ENCODE data around the gene MYCL. TPM values are rescaled to one million over a fixed set of nuclear protein-coding genes. Genes with fewer than 3 reads are reported as not detected.

Gene MYCL
- polyA plus RNA-seq, 2 of the 4 experiments (the other 2 are of a cell fraction), result 0.68 to 1.3 TPM

DNA sequence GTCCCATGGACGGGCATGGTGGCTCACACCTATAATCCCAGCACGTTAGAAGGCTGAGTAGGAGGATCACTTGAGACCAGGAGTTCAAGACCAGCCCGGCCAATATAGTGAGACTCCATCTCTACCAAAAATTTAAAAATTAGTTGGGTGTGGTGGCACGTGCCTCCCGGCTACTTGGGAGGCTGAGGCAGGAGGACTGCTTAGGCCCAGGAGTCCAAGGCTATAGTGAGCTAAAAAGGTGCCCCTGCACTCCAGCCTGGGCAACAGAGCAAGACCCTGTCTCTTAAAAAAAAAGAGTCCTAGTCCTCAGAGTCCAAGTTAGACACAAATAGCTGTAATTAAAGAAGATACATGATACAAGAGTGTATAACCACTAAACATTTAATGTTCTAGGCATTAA lies 38.5 kb downstream of the MYCL start:
- ATAC-seq (no peak), DNase-seq (ENCODE audit: low read depth in 1 of 2, low spot score in 1 of 2) (no peak), FAIRE-seq (no peak)
- Histone ChIP-seq H3K27ac (no peak overlapping the region), H3K9me3 (no peaks in the 10 kb centered on the region), H3K4me1 (no peaks in the 10 kb centered on the region; the same call in 2 of the 3 replicates), H3K4me2 (no peak overlapping the region), H3K4me3 (no peak overlapping the region)
- ChIA-PET POLR2A (no interaction called here), CTCF (no interaction called here)
- 92% methylated on average over 5 of the region's 5 CpGs for WGBS (ENCODE audit: missing lambda C conversion rate)
- no peak for TF ChIP-seq JUN (IDR thresholded peaks at IDR 0.05)
- TF ChIP-seq POLR2AphosphoS2 (conservative IDR thresholded peaks at IDR 0.05; ENCODE audit: low read length), result no peak
- TF ChIP-seq BHLHE40 (IDR thresholded peaks at IDR 0.05; ENCODE audit: low read depth, low read length), result no peak
- no peak for TF ChIP-seq POLR2A (IDR thresholded peaks at IDR 0.05; ENCODE audit: low read length)
- TF ChIP-seq, protein P1, sequence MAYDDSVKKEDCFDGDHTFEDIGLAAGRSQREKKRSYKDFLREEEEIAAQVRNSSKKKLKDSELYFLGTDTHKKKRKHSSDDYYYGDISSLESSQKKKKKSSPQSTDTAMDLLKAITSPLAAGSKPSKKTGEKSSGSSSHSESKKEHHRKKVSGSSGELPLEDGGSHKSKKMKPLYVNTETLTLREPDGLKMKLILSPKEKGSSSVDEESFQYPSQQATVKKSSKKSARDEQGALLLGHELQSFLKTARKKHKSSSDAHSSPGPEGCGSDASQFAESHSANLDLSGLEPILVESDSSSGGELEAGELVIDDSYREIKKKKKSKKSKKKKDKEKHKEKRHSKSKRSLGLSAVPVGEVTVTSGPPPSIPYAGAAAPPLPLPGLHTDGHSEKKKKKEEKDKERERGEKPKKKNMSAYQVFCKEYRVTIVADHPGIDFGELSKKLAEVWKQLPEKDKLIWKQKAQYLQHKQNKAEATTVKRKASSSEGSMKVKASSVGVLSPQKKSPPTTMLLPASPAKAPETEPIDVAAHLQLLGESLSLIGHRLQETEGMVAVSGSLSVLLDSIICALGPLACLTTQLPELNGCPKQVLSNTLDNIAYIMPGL (CRISPR knock-in tag; IDR thresholded peaks at IDR 0.05; ENCODE audit: borderline replicate concordance), result no peak
- no peak for TF ChIP-seq HOXB13 (CRISPR knock-in tag; IDR thresholded peaks at IDR 0.05; ENCODE audit: low read depth)
- TF ChIP-seq FOSB (CRISPR knock-in tag; IDR thresholded peaks at IDR 0.05), result no peak
- TF ChIP-seq RCOR1 (IDR thresholded peaks at IDR 0.05; ENCODE audit: low read depth, low read length), result no peak
- no peak for TF ChIP-seq HDAC2 (IDR thresholded peaks at IDR 0.05)
- TF ChIP-seq KDM1A (IDR thresholded peaks at IDR 0.05; ENCODE audit: low read depth), result no peak

DNA sequence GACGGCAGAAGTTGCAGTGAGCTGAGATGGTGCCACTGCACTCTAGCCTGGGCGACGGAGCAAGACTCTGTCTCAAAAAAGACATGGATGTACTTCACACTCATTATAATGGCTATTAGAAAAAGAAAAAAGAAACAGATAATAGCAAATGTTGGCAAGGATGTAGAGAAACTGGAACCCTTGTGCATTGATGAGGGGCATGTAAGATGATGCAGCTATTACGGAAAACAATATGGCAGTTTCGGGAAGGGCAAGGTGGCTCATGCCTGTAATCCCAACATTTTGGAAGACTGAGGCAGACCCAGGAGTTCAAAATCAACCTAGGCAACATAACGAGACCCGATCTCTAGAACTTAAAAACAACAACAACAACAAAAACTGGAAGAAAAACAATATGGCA lies 40.7 kb downstream of the MYCL start:
- Histone ChIP-seq H3K4me1 (no peaks in the 10 kb centered on the region), H3K4me3 (no peak overlapping the region), H3K4me2 (no peak overlapping the region), H3K27ac (no peak overlapping the region), H3K9me3 (no peaks in the 10 kb centered on the region)
- WGBS (ENCODE audit: missing lambda C conversion rate), result 97% methylated on average over 7 of the region's 7 CpGs
- DNase-seq (ENCODE audit: low read depth in 1 of 2, low spot score in 1 of 2), result no peak
- FAIRE-seq, result no peak
- ChIA-PET POLR2A (no interaction called here), CTCF (no interaction called here)
- TF ChIP-seq, protein P2, sequence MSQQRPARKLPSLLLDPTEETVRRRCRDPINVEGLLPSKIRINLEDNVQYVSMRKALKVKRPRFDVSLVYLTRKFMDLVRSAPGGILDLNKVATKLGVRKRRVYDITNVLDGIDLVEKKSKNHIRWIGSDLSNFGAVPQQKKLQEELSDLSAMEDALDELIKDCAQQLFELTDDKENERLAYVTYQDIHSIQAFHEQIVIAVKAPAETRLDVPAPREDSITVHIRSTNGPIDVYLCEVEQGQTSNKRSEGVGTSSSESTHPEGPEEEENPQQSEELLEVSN (IDR thresholded peaks at IDR 0.05; ENCODE audit: borderline replicate concordance, low read depth), result no peak
- TF ChIP-seq ZFP36 (IDR thresholded peaks at IDR 0.05; ENCODE audit: borderline replicate concordance, partially characterized antibody) (no peak), FOSL2 (IDR thresholded peaks at IDR 0.05) (no peak), FOSL2 (CRISPR knock-in tag; IDR thresholded peaks at IDR 0.05) (no peak), NFE2L2 (conservative IDR thresholded peaks at IDR 0.05; ENCODE audit: low read length) (no peak), RAD21 (conservative IDR thresholded peaks at IDR 0.05 in 1 of 2, IDR thresholded peaks at IDR 0.05 in 1 of 2) (no peak), HOXB13 (CRISPR knock-in tag; IDR thresholded peaks at IDR 0.05; ENCODE audit: low read depth) (no peak), KDM5A (IDR thresholded peaks at IDR 0.05) (no peak), ESRRA (IDR thresholded peaks at IDR 0.05; ENCODE audit: borderline replicate concordance, low read length) (no peak), HOXB5 (CRISPR knock-in tag; IDR thresholded peaks at IDR 0.05) (no peak), MAZ (IDR thresholded peaks at IDR 0.05; ENCODE audit: borderline replicate concordance, low read depth, low read length) (no peak), NR3C1 (IDR thresholded peaks at IDR 0.05) (no peak), PHF8 (IDR thresholded peaks at IDR 0.05; ENCODE audit: borderline replicate concordance, low read depth) (no peak)
- TF ChIP-seq, protein P3, sequence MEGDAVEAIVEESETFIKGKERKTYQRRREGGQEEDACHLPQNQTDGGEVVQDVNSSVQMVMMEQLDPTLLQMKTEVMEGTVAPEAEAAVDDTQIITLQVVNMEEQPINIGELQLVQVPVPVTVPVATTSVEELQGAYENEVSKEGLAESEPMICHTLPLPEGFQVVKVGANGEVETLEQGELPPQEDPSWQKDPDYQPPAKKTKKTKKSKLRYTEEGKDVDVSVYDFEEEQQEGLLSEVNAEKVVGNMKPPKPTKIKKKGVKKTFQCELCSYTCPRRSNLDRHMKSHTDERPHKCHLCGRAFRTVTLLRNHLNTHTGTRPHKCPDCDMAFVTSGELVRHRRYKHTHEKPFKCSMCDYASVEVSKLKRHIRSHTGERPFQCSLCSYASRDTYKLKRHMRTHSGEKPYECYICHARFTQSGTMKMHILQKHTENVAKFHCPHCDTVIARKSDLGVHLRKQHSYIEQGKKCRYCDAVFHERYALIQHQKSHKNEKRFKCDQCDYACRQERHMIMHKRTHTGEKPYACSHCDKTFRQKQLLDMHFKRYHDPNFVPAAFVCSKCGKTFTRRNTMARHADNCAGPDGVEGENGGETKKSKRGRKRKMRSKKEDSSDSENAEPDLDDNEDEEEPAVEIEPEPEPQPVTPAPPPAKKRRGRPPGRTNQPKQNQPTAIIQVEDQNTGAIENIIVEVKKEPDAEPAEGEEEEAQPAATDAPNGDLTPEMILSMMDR (IDR thresholded peaks at IDR 0.05), result no peak
- TF ChIP-seq, protein P4, sequence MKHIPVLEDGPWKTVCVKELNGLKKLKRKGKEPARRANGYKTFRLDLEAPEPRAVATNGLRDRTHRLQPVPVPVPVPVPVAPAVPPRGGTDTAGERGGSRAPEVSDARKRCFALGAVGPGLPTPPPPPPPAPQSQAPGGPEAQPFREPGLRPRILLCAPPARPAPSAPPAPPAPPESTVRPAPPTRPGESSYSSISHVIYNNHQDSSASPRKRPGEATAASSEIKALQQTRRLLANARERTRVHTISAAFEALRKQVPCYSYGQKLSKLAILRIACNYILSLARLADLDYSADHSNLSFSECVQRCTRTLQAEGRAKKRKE (CRISPR knock-in tag; IDR thresholded peaks at IDR 0.05; ENCODE audit: low read depth), result no peak
- ATAC-seq, result no peak

Measured in A549 (cell line).